ENCODE measurements around the gene KRT38.

KRT38 gene

DNA sequence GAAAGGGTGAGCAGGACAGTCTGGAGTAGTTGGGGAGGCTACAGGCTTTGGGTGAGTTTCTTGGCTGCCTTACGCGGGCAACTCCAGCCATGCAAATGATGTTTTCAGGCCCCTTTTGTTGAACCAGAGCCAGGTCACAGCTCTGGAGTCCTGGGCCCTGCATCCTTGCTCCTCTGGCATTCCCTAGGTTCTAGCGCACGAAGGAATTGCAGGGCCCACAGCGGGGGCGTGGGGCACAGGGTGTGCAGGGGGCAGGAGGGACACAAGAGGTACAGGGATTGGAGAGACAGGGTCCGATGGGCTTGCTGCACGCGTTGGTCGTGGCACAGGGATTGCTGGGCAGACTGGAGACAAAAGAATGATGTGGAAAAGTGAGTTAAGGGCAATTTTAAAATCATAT is 47.0 kb downstream of the KRT38 start:
- DNase-seq: no peak

DNA sequence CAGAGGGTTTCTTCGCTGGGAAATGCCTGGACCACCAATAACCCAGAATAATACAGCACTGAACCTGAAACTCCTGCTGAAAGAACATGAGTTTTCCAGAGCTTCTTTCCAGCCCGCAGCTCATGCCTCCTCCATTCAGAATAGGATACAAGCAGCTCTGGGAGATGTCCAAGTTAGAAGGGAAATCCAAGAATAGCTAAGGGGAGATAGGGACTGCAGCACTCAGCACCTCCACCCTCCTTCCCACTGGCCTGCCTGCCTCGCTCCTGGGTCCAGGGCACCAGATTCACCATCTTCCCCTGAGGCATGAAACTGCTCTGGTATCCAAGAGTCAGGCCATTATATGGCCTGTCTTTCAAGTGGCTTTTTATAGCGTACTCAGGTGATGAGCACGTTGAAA is 47.5 kb downstream of the KRT38 start:
- no peak for DNase-seq

DNA sequence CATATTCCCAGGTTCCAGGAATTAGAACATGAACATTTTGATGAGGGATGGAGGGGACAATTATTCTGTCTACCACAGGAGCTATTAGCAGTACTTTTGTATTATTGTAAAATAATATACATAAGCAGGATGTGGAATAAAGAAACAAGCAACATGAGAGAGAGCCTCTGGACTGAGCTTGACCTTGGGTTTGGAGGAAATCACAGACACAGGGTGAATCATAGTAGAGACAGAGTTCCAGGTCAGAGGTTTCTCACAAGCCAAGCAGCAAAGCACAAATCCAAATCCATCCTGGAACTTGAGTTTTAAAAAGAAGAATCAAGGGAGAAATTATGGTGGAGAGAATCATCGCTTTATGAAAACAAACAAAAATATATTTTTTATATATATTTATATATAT is 48.5 kb downstream of the KRT38 start:
- DNase-seq: no peak

GRCh38 chr17:41391535-41391934 is 49.2 kb downstream of the KRT38 start:
- no peak for DNase-seq

GRCh38 chr17:41390411-41390938 is 50.3 kb downstream of the KRT38 start:
- no peak for DNase-seq

DNA sequence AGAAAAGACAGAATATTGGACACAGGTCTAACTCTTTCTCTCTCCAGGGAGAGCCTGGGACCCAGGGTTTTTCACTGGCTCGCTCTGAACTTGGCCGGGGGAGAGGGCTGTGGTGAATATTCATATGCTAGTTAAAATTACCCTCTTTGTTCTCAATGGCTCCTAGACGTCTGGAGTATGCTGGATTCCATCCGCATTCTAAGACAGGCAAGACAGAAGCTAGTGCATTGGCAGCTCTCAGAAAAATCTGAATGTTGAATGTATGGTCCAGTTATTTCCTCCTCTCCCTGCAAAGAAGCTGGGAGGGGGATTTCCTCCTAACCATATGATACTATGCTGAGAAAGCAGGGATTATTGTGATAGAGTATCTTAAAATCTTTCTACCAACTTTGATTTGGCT is 53.1 kb downstream of the KRT38 start:
- no peak for DNase-seq

DNA sequence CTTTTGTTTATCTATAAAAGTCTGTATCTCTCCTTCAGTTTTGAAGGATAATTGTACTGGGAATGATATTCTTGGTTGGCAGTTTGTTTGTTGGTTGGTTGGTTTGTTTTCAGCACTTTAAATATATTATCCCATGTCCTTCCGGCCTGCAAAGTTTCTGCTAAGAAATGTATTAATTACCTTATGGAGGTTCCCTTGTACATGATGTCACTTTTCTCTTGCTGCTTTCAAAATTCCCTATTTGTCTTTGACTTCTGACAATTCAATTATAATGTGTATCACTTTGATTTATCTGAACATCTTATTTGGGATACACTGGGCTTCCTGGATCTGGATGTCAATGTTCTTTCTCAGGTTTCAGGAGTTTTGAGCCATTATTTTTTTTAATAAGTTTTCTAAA is 54.6 kb downstream of the KRT38 start:
- DNase-seq: no peak
